Activated CD4-positive, alpha-beta memory T cell treated with anti-CD3 and anti-CD28 coated beads for 36 hours (primary cell): Measurements from ENCODE around the gene ZBTB7A. TPM values are rescaled to one million over a fixed set of nuclear protein-coding genes. Genes with fewer than 3 reads are reported as not detected.

ENCODE experiments used
- CTCF ChIA-PET: fragments of 350-600 bp; sonication (Branson Sonifier 250); formaldehyde crosslinking; loops from one replicate; lab custom pipeline; 2021; ENCODE audit warnings: antibody characterized with exemption, inconsistent platforms; lab: Charles Lee
- POLR2A ChIA-PET: fragments of 350-600 bp; sonication (Branson Sonifier 250); formaldehyde crosslinking; loops from one replicate; lab custom pipeline; 2021; ENCODE audit warnings: antibody characterized with exemption; lab: Charles Lee
- DNase-seq: peaks from one replicate; pipeline ENCODE4 v3.0.0-alpha.2; 2020
- H3K27ac Mint-ChIP-seq: one replicate; pipeline ENCODE4 v1.8.0; 2021; ENCODE audit warnings: mixed read lengths
- H3K27me3 Mint-ChIP-seq: one replicate; pipeline ENCODE4 v1.8.0; 2021; ENCODE audit warnings: mixed read lengths
- H3K36me3 Mint-ChIP-seq: one replicate; pipeline ENCODE4 v1.8.0; 2021; ENCODE audit warnings: mixed read lengths
- H3K4me1 Mint-ChIP-seq: one replicate; pipeline ENCODE4 v1.8.0; 2021; ENCODE audit warnings: low read depth, mixed read lengths
- H3K4me3 Mint-ChIP-seq: one replicate; pipeline ENCODE4 v1.8.0; 2021; ENCODE audit warnings: mild to moderate bottlenecking, mixed read lengths
- H3K9me3 Mint-ChIP-seq: one replicate; pipeline ENCODE4 v1.8.0; 2021; ENCODE audit warnings: mixed read lengths
- intact Hi-C: fragments of 100-400 bp; cut with micrococcal nuclease; formaldehyde crosslinking; loops from one replicate; pipeline ENCODE4 v1.15.1; 2023
- total RNA-seq, 2 experiments: library from RNA; stranded (reverse); gene quantifications; one replicate each; pipeline ENCODE4 v1.2.3, GENCODE V29; 2021

Gene ZBTB7A
- total RNA-seq, 2 experiments from 2014 or later = 31.0 to 32.5 TPM

- DNase-seq = no peak
- no peaks in the 10 kb centered on the region for H3K27me3 Mint-ChIP-seq
- H3K4me1 Mint-ChIP-seq = peaks cover 13% of the 10 kb centered on the region
- POLR2A ChIA-PET = no interaction called here
- intact Hi-C loops = no loop called here
- H3K9me3 Mint-ChIP-seq = no peaks in the 10 kb centered on the region
- H3K4me3 Mint-ChIP-seq = no peak overlapping the region
- no peak overlapping the region for H3K27ac Mint-ChIP-seq
- CTCF ChIA-PET = no interaction called here
- peaks cover 22% of the 10 kb centered on the region for H3K36me3 Mint-ChIP-seq
These were observed 19.6 kb downstream of the ZBTB7A start for GRCh38 chr19:4046946-4047683.

- intact Hi-C loops = no loop called here
- Mint-ChIP-seq H3K27me3 (no peaks in the 10 kb centered on the region), H3K9me3 (no peaks in the 10 kb centered on the region), H3K36me3 (peaks cover 19% of the 10 kb centered on the region), H3K4me3 (no peak overlapping the region), H3K27ac (no peak overlapping the region), H3K4me1 (peaks cover 10% of the 10 kb centered on the region)
- ChIA-PET POLR2A (no interaction called here), CTCF (no interaction called here)
- DNase-seq = no peak
These were observed 20.4 kb downstream of the ZBTB7A start for GRCh38 chr19:4046362-4046691.

- Mint-ChIP-seq H3K27me3 (no peaks in the 10 kb centered on the region), H3K4me3 (no peak overlapping the region), H3K36me3 (peaks cover 15% of the 10 kb centered on the region), H3K4me1 (peaks cover 7% of the 10 kb centered on the region), H3K27ac (no peak overlapping the region), H3K9me3 (no peaks in the 10 kb centered on the region)
- POLR2A ChIA-PET = interaction anchor here (0.6 kb wide), 1 partner anchor 16 kb away, joined by 3 read pairs; no protein-coding TSS in a partner anchor
- intact Hi-C loops = no loop called here
- no peak for DNase-seq
- CTCF ChIA-PET = no interaction called here
These were observed 20.9 kb downstream of the ZBTB7A start for GRCh38 chr19:4045597-4046361.

- CTCF ChIA-PET = no interaction called here
These were observed 21.7 kb downstream of the ZBTB7A start for GRCh38 chr19:4044990-4045465.

GRCh38 chr19:4043966-4044715, 22.6 kb downstream of the ZBTB7A start:
- no peak for DNase-seq
- H3K27me3 Mint-ChIP-seq = no peaks in the 10 kb centered on the region
- no peaks in the 10 kb centered on the region for H3K9me3 Mint-ChIP-seq
- H3K4me1 Mint-ChIP-seq = no peaks in the 10 kb centered on the region
- ChIA-PET POLR2A (no interaction called here), CTCF (no interaction called here)
- H3K27ac Mint-ChIP-seq = no peak overlapping the region
- H3K4me3 Mint-ChIP-seq = no peak overlapping the region
- peaks cover 7% of the 10 kb centered on the region for H3K36me3 Mint-ChIP-seq
- intact Hi-C loops = no loop called here

More at GRCh38 chr19:4044990-4045465, 21.7 kb downstream of the ZBTB7A start:
- H3K4me1 Mint-ChIP-seq = peaks cover 2% of the 10 kb centered on the region
- peaks cover 10% of the 10 kb centered on the region for H3K36me3 Mint-ChIP-seq
- POLR2A ChIA-PET = interaction anchor here (0.6 kb wide), 1 partner anchor 15 kb away, joined by 3 read pairs; no protein-coding TSS in a partner anchor
- intact Hi-C loops = no loop called here
- H3K9me3 Mint-ChIP-seq = no peaks in the 10 kb centered on the region
- DNase-seq = no peak
- no peaks in the 10 kb centered on the region for H3K27me3 Mint-ChIP-seq
- H3K4me3 Mint-ChIP-seq = no peak overlapping the region
- no peak overlapping the region for H3K27ac Mint-ChIP-seq

- CTCF ChIA-PET = no interaction called here
- H3K36me3 Mint-ChIP-seq = peaks cover 7% of the 10 kb centered on the region
- no peaks in the 10 kb centered on the region for H3K27me3 Mint-ChIP-seq
- H3K9me3 Mint-ChIP-seq = no peaks in the 10 kb centered on the region
- no peak overlapping the region for H3K27ac Mint-ChIP-seq
- intact Hi-C loops = no loop called here
- DNase-seq = no peak
- POLR2A ChIA-PET = no interaction called here
- no peak overlapping the region for H3K4me3 Mint-ChIP-seq
- no peaks in the 10 kb centered on the region for H3K4me1 Mint-ChIP-seq
These were observed 23.3 kb downstream of the ZBTB7A start for GRCh38 chr19:4043401-4043800.

GRCh38 chr19:4042731-4043082, 24.0 kb downstream of the ZBTB7A start:
- H3K27me3 Mint-ChIP-seq = no peaks in the 10 kb centered on the region
- H3K4me1 Mint-ChIP-seq = no peaks in the 10 kb centered on the region
- no peak overlapping the region for H3K27ac Mint-ChIP-seq
- intact Hi-C loops = no loop called here
- H3K4me3 Mint-ChIP-seq = no peak overlapping the region
- DNase-seq = no peak
- POLR2A ChIA-PET = no interaction called here
- CTCF ChIA-PET = no interaction called here
- no peaks in the 10 kb centered on the region for H3K9me3 Mint-ChIP-seq
- H3K36me3 Mint-ChIP-seq = peaks cover 5% of the 10 kb centered on the region

GRCh38 chr19:4042064-4042730, 24.5 kb downstream of the ZBTB7A start:
- intact Hi-C loops = no loop called here
- Mint-ChIP-seq H3K27me3 (no peaks in the 10 kb centered on the region), H3K4me3 (no peak overlapping the region), H3K27ac (no peak overlapping the region), H3K4me1 (no peaks in the 10 kb centered on the region), H3K9me3 (no peaks in the 10 kb centered on the region), H3K36me3 (peaks cover 5% of the 10 kb centered on the region)
- CTCF ChIA-PET = interaction anchor here (1.5 kb wide), 1 partner anchor 55 kb away, joined by 4 read pairs; no protein-coding TSS in a partner anchor
- POLR2A ChIA-PET = no interaction called here
- DNase-seq = no peak

GRCh38 chr19:4038661-4039423, 27.9 kb downstream of the ZBTB7A start:
- H3K9me3 Mint-ChIP-seq = no peaks in the 10 kb centered on the region
- CTCF ChIA-PET = no interaction called here
- no peak overlapping the region for H3K27ac Mint-ChIP-seq
- no peak for DNase-seq
- POLR2A ChIA-PET = no interaction called here
- peaks cover 4% of the 10 kb centered on the region for H3K36me3 Mint-ChIP-seq
- no peaks in the 10 kb centered on the region for H3K4me1 Mint-ChIP-seq
- H3K27me3 Mint-ChIP-seq = no peaks in the 10 kb centered on the region
- no peak overlapping the region for H3K4me3 Mint-ChIP-seq
- intact Hi-C loops = no loop called here

GRCh38 chr19:4038057-4038456, 28.6 kb downstream of the ZBTB7A start:
- POLR2A ChIA-PET = no interaction called here
- no peaks in the 10 kb centered on the region for H3K9me3 Mint-ChIP-seq
- peaks cover 4% of the 10 kb centered on the region for H3K36me3 Mint-ChIP-seq
- intact Hi-C loops = no loop called here
- H3K4me3 Mint-ChIP-seq = no peak overlapping the region
- no peak for DNase-seq
- CTCF ChIA-PET = no interaction called here
- no peaks in the 10 kb centered on the region for H3K4me1 Mint-ChIP-seq
- no peak overlapping the region for H3K27ac Mint-ChIP-seq
- H3K27me3 Mint-ChIP-seq = no peaks in the 10 kb centered on the region

GRCh38 chr19:4037301-4037949, 29.3 kb downstream of the ZBTB7A start:
- no peaks in the 10 kb centered on the region for H3K9me3 Mint-ChIP-seq
- no peak overlapping the region for H3K27ac Mint-ChIP-seq
- ChIA-PET POLR2A (no interaction called here), CTCF (no interaction called here)
- DNase-seq = no peak
- intact Hi-C loops = no loop called here
- H3K4me1 Mint-ChIP-seq = no peaks in the 10 kb centered on the region
- no peak overlapping the region for H3K4me3 Mint-ChIP-seq
- no peaks in the 10 kb centered on the region for H3K27me3 Mint-ChIP-seq
- peaks cover 4% of the 10 kb centered on the region for H3K36me3 Mint-ChIP-seq
